K562 (cell line): ENCODE measurements around the gene WDR13. TPM values are rescaled to one million over a fixed set of nuclear protein-coding genes. Genes with fewer than 3 reads are reported as not detected.
A peak's percentile ranks its signal among the peaks of the same experiment; 100 is the strongest.

Experiments
- ATF7 ChIP-seq: fragments of 450-650 bp; IDR thresholded peaks from 2 replicates; pipeline ENCODE4 v1.7.1; 2014; ENCODE audit warnings: mild to moderate bottlenecking, moderate library complexity
- BHLHE40 ChIP-seq: IDR thresholded peaks from 2 replicates; pipeline ENCODE4 v1.6.1; 2011; ENCODE audit warnings: low read length, improper control_type of control experiment
- BRD4 ChIP-seq: fragments of 200-600 bp; sonication (generic); IDR thresholded peaks from 2 replicates; pipeline ENCODE4 v1.6.1; 2017; ENCODE audit warnings: inconsistent platforms
- ESRRB ChIP-seq: fragments of 250-450 bp; sonication (Bioruptor Pico); IDR thresholded peaks from 2 replicates; pipeline ENCODE4 v1.5.0; 2020; ENCODE audit warnings: mild to moderate bottlenecking, moderate library complexity, borderline replicate concordance
- FOXK1 ChIP-seq: sonication (generic); formaldehyde crosslinking; IDR thresholded peaks from 2 replicates; pipeline ENCODE4 v1.8.0; 2022; ENCODE audit warnings: missing genetic modification reagents, mild to moderate bottlenecking, borderline replicate concordance
- MYC ChIP-seq, 2 experiments: fragments of 250-450 bp in 1 of 2; sonication (Bioruptor Pico) in 1 of 2; IDR thresholded peaks; 2 replicates each; pipeline versions ENCODE4 v1.5.1 to v1.6.1; 2012 to 2021; ENCODE audit warnings: low read depth in 2 of 2, borderline replicate concordance in 1 of 2, improper control_type of control experiment in 1 of 2, low read length in 1 of 2, mild to moderate bottlenecking in 1 of 2, moderate library complexity in 1 of 2
- NFRKB ChIP-seq: fragments of 450-650 bp; IDR thresholded peaks from 2 replicates; pipeline ENCODE4 v1.6.1; 2016; ENCODE audit warnings: low read depth
- SIN3B ChIP-seq: fragments of 450-650 bp; IDR thresholded peaks from 2 replicates; pipeline ENCODE4 v1.6.1; 2017; ENCODE audit warnings: low read depth, mild to moderate bottlenecking, moderate library complexity
- SLC30A9 ChIP-seq: fragments of 250-450 bp; sonication (Bioruptor Pico); IDR thresholded peaks from 2 replicates; pipeline ENCODE4 v1.8.0; 2022; ENCODE audit warnings: mild to moderate bottlenecking, moderate library complexity
- SP1 ChIP-seq: sonication (generic); formaldehyde crosslinking; IDR thresholded peaks from 2 replicates; pipeline ENCODE4 v1.8.1; 2022; ENCODE audit warnings: mild to moderate bottlenecking, missing genetic modification reagents
- TEAD1 ChIP-seq, 2 experiments: fragments of 450-650 bp in 1 of 2; sonication (generic) in 1 of 2; formaldehyde crosslinking; IDR thresholded peaks; 2 replicates each; pipeline versions ENCODE4 v1.4.0 to v1.8.0; 2020 to 2022; ENCODE audit warnings: mild to moderate bottlenecking in 2 of 2, missing genetic modification reagents in 1 of 2
- ZBTB11 ChIP-seq, 3 experiments: fragments of 200-800 bp in 1 of 3; fragments of 250-450 bp in 1 of 3; fragments of 450-650 bp in 1 of 3; sonication (Bioruptor Pico) in 1 of 3; sonication (Bioruptor generic) in 1 of 3; formaldehyde crosslinking in 1 of 3; IDR thresholded peaks; 2 replicates each; pipeline versions ENCODE4 v1.6.1 to v1.8.0; 2016 to 2022; ENCODE audit warnings: mild to moderate bottlenecking in 2 of 3, missing genetic modification characterization in 2 of 3, missing compliant biosample characterization in 1 of 3, moderate library complexity in 1 of 3
- ZNF253 ChIP-seq: fragments of 250-450 bp; sonication (Bioruptor Pico); conservative IDR thresholded peaks from 2 replicates; pipeline ENCODE4 v1.6.1; 2021; ENCODE audit warnings: mild to moderate bottlenecking
- ZNF407 ChIP-seq: fragments of 450-650 bp; IDR thresholded peaks from 2 replicates; pipeline ENCODE4 v1.6.1; 2016; ENCODE audit warnings: low read depth
- polyA plus RNA-seq, 8 experiments: library from polyadenylated mRNA; depleted of rRNA in 4 of 8; stranded (reverse) in 5 of 8; unstranded in 3 of 8; fragments of >200 nt; fragmentation: Nextera tagmentation in 2 of 8; fragmentation: Illumina TruSeq in 1 of 8; extraction: Ambion mirVana in 2 of 8; extraction: Trizol in 1 of 8; gene quantifications; 2 replicates each; pipeline versions ENCODE4 v1.2.1 to v1.2.3, GENCODE V29; 2011 to 2014; ENCODE audit warnings: inconsistent platforms in 1 of 8, missing spikeins in 1 of 8
- total RNA-seq, 7 experiments: library from RNA; depleted of rRNA in 6 of 7; stranded (reverse); fragments of >200 nt in 6 of 7; fragmentation: Illumina TruSeq in 2 of 7; extraction: Trizol in 2 of 7; gene quantifications; 2 replicates each; pipeline versions ENCODE4 v1.2.1 to v1.2.3, GENCODE V29; 2011 to 2021; ENCODE audit warnings: low replicate concordance in 1 of 7

The WDR13 gene
- total and polyA plus RNA-seq, 9 of the 15 experiments (the other 6 are each of a cell fraction or from before 2014, with no cell fraction given), result 7.4 to 70.5 (median 31.4) TPM

GRCh38 chrX:48597353-48598264 is at the start of gene WDR13 (continued):
- TF ChIP-seq ZNF407 (no peak), MYC (IDR thresholded peaks at IDR 0.05; ENCODE audit: low read depth, low read length) (peak; percentile 60; the same call in 1 of the 2 replicates), MYC (CRISPR knock-in tag; IDR thresholded peaks at IDR 0.05; ENCODE audit: borderline replicate concordance, low read depth) (peak; percentile 62; the same call in 1 of the 2 replicates), FOXK1 (CRISPR knock-in tag) (no peak), NFRKB (peak; percentile 80; the same call in 1 of the 2 replicates), BHLHE40 (peak; percentile 34; the same call in 1 of the 2 replicates), SP1 (CRISPR knock-in tag) (peak; percentile 76), SIN3B (peak; percentile 23; the same call in 1 of the 2 replicates), BRD4 (0 out of 2 replicates have a peak, but pooled peaks have one; percentile 50), SLC30A9 (CRISPR knock-in tag) (no peak), ZNF253 (CRISPR knock-in tag) (no peak), TEAD1 (CRISPR knock-in tag; IDR thresholded peaks at IDR 0.05) (peak in 1 of 2 experiments; percentile 88; a peak in 2 of 4 replicates), ESRRB (CRISPR knock-in tag) (no peak), ZBTB11 (CRISPR knock-in tag; IDR thresholded peaks at IDR 0.05) (peak in 1 of 3 experiments; percentile 51; a peak in 2 of 6 replicates), ATF7 (peak; percentile 47; the same call in 1 of the 2 replicates)
